ENCODE data around the gene MED13L.
"Not testable (repeated sequence)": the region's sequence is repeated elsewhere in the genome, so short reads cannot be mapped to it uniquely, and the experiment has no call there.

The MED13L gene

DNA sequence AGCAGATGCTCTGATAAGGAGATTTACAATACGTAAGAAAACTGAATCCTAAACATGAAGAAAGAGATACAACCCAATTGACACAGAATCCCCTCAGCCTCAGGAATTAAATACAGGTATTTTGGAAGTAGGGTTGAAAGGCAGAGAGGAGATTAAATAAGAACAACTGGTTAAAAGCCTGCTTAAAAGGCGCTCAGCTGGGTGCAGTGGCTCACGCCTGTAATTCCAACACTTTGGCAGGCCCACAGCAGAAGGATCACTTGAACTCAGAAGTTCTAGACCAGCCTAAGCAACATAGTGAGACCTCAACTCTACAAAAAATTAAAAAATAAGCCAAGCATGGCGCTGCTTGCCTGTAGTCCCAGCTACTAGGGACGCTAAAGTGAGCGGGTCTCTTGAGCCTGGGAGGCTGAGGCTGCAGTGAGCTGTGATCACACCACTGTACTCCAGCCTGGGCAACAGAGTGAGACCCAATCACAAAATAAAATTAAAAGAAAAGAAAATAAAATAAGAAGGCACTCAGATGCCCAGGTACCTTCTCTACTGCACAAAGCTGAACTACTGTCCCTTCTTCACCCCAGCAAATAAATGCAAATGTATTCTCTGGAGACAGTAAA lies 32.9 kb downstream of the MED13L start:
- no peak for DNase-seq

DNA sequence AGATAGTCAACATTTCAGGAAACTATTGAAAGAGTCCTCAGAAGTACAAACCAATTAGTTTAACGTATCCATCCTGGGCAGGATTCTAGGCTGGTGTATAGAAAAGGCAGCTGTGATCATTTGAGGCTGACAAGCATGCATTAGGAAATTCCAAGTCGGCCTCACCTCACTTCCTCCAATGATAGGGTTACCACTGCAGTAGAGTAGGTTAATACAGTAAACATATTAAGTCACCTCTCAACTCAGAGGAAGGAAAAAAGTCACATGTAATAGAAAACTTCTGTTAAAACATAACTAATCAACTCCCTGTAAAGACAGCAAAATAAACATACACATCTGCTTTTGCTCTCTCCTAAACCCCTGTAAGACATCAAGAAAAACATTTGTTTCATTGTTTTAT lies 33.5 kb downstream of the MED13L start:
- DNase-seq: no peak

DNA sequence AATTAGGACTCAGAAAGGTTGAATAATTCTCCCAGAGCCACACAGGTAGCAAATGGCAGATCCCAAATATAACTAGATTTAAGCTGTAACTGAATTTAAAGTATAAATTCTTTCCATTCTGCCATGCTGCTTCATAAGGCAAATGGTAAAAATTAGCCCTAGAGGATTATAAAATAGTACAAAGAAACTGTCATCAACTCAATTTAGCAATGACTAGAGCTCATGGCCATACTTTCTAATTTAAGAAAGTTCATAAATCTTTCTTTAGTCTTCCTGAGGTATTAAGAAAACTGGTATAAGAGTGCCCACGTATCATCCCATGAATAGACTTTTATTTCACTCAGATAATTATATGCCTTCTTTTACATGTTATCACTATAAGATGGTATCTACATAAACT lies 34.8 kb downstream of the MED13L start:
- no peak for DNase-seq

DNA sequence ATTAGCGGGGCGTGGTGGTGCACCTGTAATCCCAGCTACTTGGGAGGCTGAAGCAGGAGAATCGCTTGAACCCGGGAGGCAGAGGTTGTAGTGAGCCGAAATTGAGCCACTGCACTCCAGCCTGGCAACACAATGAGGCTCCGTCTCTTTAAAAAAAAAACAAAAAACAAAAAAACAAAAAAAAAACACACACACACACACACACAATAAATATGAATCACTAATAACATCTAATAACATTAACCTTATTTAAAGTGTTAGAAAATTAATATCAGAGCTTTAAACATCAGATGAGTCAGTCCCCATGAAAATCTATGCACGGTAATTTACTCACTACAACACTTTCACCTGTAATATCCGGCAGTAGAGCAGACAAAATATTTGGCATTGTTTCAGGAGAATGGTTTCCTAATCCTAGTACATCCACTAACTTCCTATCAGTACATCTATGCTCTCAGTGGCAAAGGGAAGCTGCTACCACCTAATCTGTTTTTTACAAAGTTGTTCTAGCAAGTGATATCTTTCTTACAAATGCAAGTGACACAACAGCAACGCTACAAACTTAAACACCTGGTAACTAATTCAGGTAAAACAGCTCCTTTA lies 36.2 kb downstream of the MED13L start:
- no peak for DNase-seq

DNA sequence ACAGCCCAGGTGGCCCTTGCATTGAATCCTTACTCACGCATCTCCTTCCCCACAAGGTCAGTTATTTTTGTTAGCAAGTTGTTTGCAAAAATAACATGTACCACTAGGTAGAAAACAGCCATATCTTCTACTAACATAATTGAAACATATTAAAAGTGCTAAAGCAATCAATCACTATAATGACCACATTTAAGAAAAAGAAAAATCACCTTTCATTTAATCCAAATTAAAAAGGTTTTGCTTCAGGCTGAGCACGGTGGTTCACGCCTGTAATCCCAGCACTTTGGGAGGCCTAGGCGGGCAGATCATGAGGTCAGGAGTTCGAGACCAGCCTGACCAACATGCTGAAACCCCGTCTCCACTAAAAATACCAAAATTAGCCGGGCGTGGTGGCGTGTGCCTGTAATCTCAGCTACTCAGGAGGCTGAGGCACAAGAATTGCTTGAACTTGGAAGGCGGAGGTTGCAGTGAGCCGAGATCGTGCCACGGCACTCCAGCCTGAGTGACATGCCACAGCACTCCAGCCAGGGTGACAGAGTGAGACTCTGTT lies 38.8 kb downstream of the MED13L start:
- DNase-seq: not testable (repeated sequence)

DNA sequence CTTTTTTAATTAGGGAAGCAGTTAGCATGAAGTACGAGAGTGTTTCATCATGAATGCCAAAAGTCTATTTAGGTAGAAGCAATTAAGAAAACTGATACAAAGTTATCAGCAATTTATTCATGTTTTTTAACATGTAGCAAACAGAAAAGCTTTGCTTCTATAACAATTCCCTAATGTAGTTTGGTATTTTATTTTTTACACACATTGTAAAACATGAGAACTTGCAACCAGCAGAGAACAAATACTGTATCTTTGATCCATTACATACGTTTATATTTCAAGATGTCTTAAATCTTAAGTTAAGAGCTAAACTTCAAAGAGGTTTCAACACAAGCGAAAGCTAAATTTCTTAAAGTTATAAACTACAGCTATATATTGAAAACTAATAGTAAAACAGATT lies 39.3 kb downstream of the MED13L start:
- DNase-seq: no peak

GRCh38 chr12:116236976-116237375 lies 40.5 kb downstream of the MED13L start:
- no peak for DNase-seq

GRCh38 chr12:116236148-116236731 lies 41.3 kb downstream of the MED13L start:
- DNase-seq: peak; percentile 23

- DNase-seq: not testable (repeated sequence)
Measured at GRCh38 chr12:116234148-116234547, 43.3 kb downstream of the MED13L start.

DNA sequence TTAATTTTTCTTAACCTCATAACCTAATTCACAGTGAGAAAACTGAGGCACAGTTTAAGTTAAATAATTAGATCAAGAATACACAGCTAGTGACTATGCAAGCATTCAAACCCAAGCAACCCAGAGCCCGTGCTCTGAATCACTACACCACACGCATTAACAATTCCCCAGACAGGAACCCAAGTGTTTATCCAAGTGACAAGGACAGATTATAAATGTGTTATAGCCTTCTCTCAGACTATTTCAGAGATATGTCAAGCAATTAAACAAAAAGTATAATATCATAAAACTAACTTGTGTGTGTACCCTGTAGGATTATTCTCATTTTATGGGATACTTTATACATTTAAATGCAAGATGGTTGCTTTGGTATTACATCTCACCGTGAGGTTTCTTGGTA lies 43.8 kb downstream of the MED13L start:
- no peak for DNase-seq

DNA sequence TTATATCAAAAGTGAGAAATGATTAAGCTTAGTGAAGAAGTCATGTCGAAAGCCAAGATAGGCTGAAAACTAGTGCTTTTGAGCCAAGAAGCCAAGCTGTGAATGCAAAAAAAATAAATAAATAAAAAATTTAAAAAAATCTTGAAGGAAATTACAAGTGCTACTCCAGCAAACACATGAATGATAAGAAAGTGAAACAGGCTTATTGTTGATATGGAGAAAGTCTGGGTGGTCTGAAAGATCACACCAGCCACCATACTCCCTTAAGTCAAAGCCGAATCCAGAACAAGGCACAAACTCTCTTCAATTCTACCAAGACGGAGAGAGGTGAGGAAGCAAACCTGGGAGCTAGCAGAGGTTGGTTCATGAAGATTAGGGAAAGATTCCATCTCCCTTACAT lies 49.7 kb downstream of the MED13L start:
- DNase-seq: no peak

- DNase-seq: no peak
Measured at GRCh38 chr12:116226026-116226425, 51.5 kb downstream of the MED13L start.

- DNase-seq: no peak
Measured at GRCh38 chr12:116222358-116222757, 55.1 kb downstream of the MED13L start.

- DNase-seq: no peak
Measured at GRCh38 chr12:116220756-116221155, 56.7 kb downstream of the MED13L start.

GRCh38 chr12:116217045-116217735 lies 60.3 kb downstream of the MED13L start:
- no peak for DNase-seq

- no peak for DNase-seq
Measured at GRCh38 chr12:116216022-116216756, 61.3 kb downstream of the MED13L start.

- no peak for DNase-seq
Measured at GRCh38 chr12:116215023-116215422, 62.5 kb downstream of the MED13L start.

- no peak for DNase-seq
Measured at GRCh38 chr12:116213885-116214527, 63.5 kb downstream of the MED13L start.

DNA sequence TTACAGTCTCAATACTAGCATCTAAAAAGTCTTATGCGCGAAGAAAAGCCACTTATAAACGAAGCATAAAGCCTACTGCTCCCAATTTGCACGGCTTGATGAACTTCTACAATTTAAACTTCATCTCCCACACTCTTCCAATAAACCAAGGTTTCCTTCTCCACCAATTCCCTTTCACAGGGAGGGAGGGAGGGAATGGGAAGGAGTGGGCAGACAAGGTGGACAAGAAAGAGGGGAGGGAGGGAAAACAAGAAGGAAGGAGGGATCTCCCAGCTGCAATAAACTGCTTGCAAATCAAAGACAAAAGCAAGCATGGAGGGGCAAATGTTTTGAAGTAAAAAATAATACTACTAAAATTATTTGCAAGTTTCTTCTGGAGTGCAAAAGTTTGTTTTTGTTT lies 64.5 kb downstream of the MED13L start:
- DNase-seq: no peak

GRCh38 chr12:116210762-116211161 lies 66.7 kb downstream of the MED13L start:
- no peak for DNase-seq

GRCh38 chr12:116210131-116210530 lies 67.4 kb downstream of the MED13L start:
- no peak for DNase-seq

GRCh38 chr12:116209503-116209902 lies 68.0 kb downstream of the MED13L start:
- no peak for DNase-seq

DNA sequence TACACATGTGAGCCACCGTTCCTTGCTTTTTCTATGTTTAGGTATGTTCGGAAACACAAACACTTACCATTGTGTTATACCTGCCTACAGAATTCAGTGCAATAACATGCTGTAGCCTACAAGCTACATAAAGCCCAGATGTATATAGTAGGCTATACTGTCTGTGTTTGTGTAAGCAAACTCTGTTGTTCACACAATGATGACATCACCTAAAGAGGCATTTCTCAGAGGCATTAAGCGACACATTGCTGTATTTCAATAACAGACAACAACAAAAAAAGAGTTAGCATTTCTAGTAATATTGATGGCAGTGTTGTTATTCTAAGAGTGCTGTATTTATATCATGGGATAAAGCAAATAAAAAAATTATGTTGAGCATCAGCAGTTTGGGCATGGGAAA lies 70.2 kb downstream of the MED13L start:
- no peak for DNase-seq

All from CD4-positive, alpha-beta T cell treated with Interferon gamma for 1 hour (primary cell).